ENCODE data around the gene USP33.
A peak's percentile ranks its signal among the peaks of the same experiment; 100 is the strongest.
"Not testable (repeated sequence)": the region's sequence is repeated elsewhere in the genome, so short reads cannot be mapped to it uniquely, and the experiment has no call there.

USP33 gene

GRCh38 chr1:77683160-77684148 is 76.2 kb downstream of the USP33 start:
- Histone ChIP-seq H3K27ac (ENCODE audit: insufficient read depth in 1 of 2, low read depth in 1 of 2, low read length in 2 of 2, poor library complexity in 1 of 2, severe bottlenecking in 2 of 2) (peak overlapping the region; percentile 51 to 98), H3K9me3 (ENCODE audit: control extremely low read depth in 1 of 5, control insufficient read depth in 4 of 5, insufficient read depth in 2 of 5, low read depth in 1 of 5, low read length in 4 of 5) (no peaks in the 10 kb centered on the region), H3K4me3 (ENCODE audit: control insufficient read depth in 1 of 7, extremely low read depth in 1 of 7, insufficient read depth in 4 of 7, low read depth in 2 of 7, low read length in 6 of 7) (peak overlapping the region; percentile 44 to 99 (median 98)), H3K36me3 (ENCODE audit: control insufficient read depth in 4 of 4, insufficient read depth in 4 of 4, low read length in 3 of 4) (no peaks in the 10 kb centered on the region), H3K27me3 (replicated peaks in 2 of 5; ENCODE audit: control insufficient read depth in 4 of 5, insufficient read depth in 5 of 5, low read length in 4 of 5) (no peaks in the 10 kb centered on the region), H3K4me1 (ENCODE audit: control extremely low read depth in 1 of 4, control insufficient read depth in 4 of 4, insufficient read depth in 4 of 4, low read length in 3 of 4) (peaks cover 8 to 36% (median 26%) of the 10 kb centered on the region in 4 experiments)
- ChIA-PET POLR2A (interaction anchor here (0.6 to 0.7 kb wide), 2 partner anchors 80 to 321 kb away, joined by 4 read pairs; partner anchors contain the start of gene DNAJB4), CTCF (interaction anchor here (0.6 to 1.9 kb wide), 10 partner anchors 10 to 557 kb away, joined by 3 to 7 read pairs (median 4); no protein-coding TSS in a partner anchor)
- peak; percentile 95 to 98 (median 96) for DNase-seq
- under 1% methylated on average over 45 of the region's 72 CpGs for WGBS (ENCODE audit: insufficient coverage)

GRCh38 chr1:77682460-77683159 is 77.0 kb downstream of the USP33 start, which contains the start of gene ZZZ3:
Gene ZZZ3 (minus strand): TSS chr1:77682658. CDS start chr1:77633354, 49,304 bp downstream.
- H3K9me3 ChIP-seq (ENCODE audit: control extremely low read depth in 1 of 5, control insufficient read depth in 4 of 5, insufficient read depth in 2 of 5, low read depth in 1 of 5, low read length in 4 of 5), result no peaks in the 10 kb centered on the region
- peak within 1 kb of the TSS; percentile 67 to 99 (median 98) for H3K4me3 ChIP-seq (ENCODE audit: control insufficient read depth in 1 of 7, extremely low read depth in 1 of 7, insufficient read depth in 4 of 7, low read depth in 2 of 7, low read length in 6 of 7)
- H3K4me1 ChIP-seq (ENCODE audit: control extremely low read depth in 1 of 4, control insufficient read depth in 4 of 4, insufficient read depth in 4 of 4, low read length in 3 of 4), result peaks cover 8 to 36% (median 26%) of the 10 kb centered on the region in 4 experiments
- POLR2A ChIA-PET, result interaction anchor here (0.6 to 0.7 kb wide), 4 partner anchors 25 to 322 kb away, joined by 3 to 4 read pairs (median 4); partner anchors contain the start of gene DNAJB4
- peak within 1 kb of the TSS; percentile 94 to 98 for H3K27ac ChIP-seq (ENCODE audit: insufficient read depth in 1 of 2, low read depth in 1 of 2, low read length in 2 of 2, poor library complexity in 1 of 2, severe bottlenecking in 2 of 2)
- CTCF ChIA-PET, result interaction anchor here (0.6 to 1.9 kb wide), 6 partner anchors 11 to 556 kb away, joined by 3 to 7 read pairs (median 5); no protein-coding TSS in a partner anchor
- no peaks in the 10 kb centered on the region for H3K36me3 ChIP-seq (ENCODE audit: control insufficient read depth in 4 of 4, insufficient read depth in 4 of 4, low read length in 3 of 4)
- DNase-seq, result peak; percentile 96 to 98 (median 97)
- under 1% methylated on average over 34 of the region's 56 CpGs for WGBS (ENCODE audit: insufficient coverage)
- no peaks in the 10 kb centered on the region for H3K27me3 ChIP-seq (replicated peaks in 2 of 5; ENCODE audit: control insufficient read depth in 4 of 5, insufficient read depth in 5 of 5, low read length in 4 of 5)

- ChIA-PET CTCF (interaction anchor here (1.0 kb wide), 1 partner anchor 22 kb away, joined by 3 read pairs; no protein-coding TSS in a partner anchor), POLR2A (no interaction called here)
- Histone ChIP-seq H3K27me3 (replicated peaks in 2 of 5; ENCODE audit: control insufficient read depth in 4 of 5, insufficient read depth in 5 of 5, low read length in 4 of 5) (no peaks in the 10 kb centered on the region), H3K4me3 (ENCODE audit: control insufficient read depth in 1 of 7, extremely low read depth in 1 of 7, insufficient read depth in 4 of 7, low read depth in 2 of 7, low read length in 6 of 7) (peak overlapping the region in 1 of 7 experiments; percentile 38), H3K4me1 (ENCODE audit: control extremely low read depth in 1 of 4, control insufficient read depth in 4 of 4, insufficient read depth in 4 of 4, low read length in 3 of 4) (peaks cover 8 to 36% (median 26%) of the 10 kb centered on the region in 4 experiments), H3K9me3 (ENCODE audit: control extremely low read depth in 1 of 5, control insufficient read depth in 4 of 5, insufficient read depth in 2 of 5, low read depth in 1 of 5, low read length in 4 of 5) (no peaks in the 10 kb centered on the region), H3K36me3 (ENCODE audit: control insufficient read depth in 4 of 4, insufficient read depth in 4 of 4, low read length in 3 of 4) (peaks cover 0 to 8% (median 2%) of the 10 kb centered on the region in 4 experiments), H3K27ac (ENCODE audit: insufficient read depth in 1 of 2, low read depth in 1 of 2, low read length in 2 of 2, poor library complexity in 1 of 2, severe bottlenecking in 2 of 2) (peak overlapping the region; percentile 2 to 12)
- DNase-seq, result no peak
- 94% methylated on average over 2 of the region's 2 CpGs for WGBS (ENCODE audit: insufficient coverage)
Observed at GRCh38 chr1:77680173-77680572, 79.5 kb downstream of the USP33 start.

- Histone ChIP-seq H3K4me3 (ENCODE audit: control insufficient read depth in 1 of 7, extremely low read depth in 1 of 7, insufficient read depth in 4 of 7, low read depth in 2 of 7, low read length in 6 of 7) (no peak overlapping the region), H3K9me3 (ENCODE audit: control extremely low read depth in 1 of 5, control insufficient read depth in 4 of 5, insufficient read depth in 2 of 5, low read depth in 1 of 5, low read length in 4 of 5) (no peaks in the 10 kb centered on the region), H3K27me3 (replicated peaks in 2 of 5; ENCODE audit: control insufficient read depth in 4 of 5, insufficient read depth in 5 of 5, low read length in 4 of 5) (no peaks in the 10 kb centered on the region), H3K36me3 (ENCODE audit: control insufficient read depth in 4 of 4, insufficient read depth in 4 of 4, low read length in 3 of 4) (peaks cover 0 to 9% (median 3%) of the 10 kb centered on the region in 4 experiments), H3K4me1 (ENCODE audit: control extremely low read depth in 1 of 4, control insufficient read depth in 4 of 4, insufficient read depth in 4 of 4, low read length in 3 of 4) (peaks cover 5 to 30% (median 18%) of the 10 kb centered on the region in 4 experiments), H3K27ac (ENCODE audit: insufficient read depth in 1 of 2, low read depth in 1 of 2, low read length in 2 of 2, poor library complexity in 1 of 2, severe bottlenecking in 2 of 2) (peak overlapping the region in 1 of 2 experiments; percentile 2)
- ChIA-PET CTCF (interaction anchor here (1.2 kb wide), 1 partner anchor 10 kb away, joined by 3 read pairs; no protein-coding TSS in a partner anchor), POLR2A (no interaction called here)
- no CpG with 5 or more reads among the region's 5 CpGs for WGBS (ENCODE audit: insufficient coverage)
- no peak for DNase-seq
Observed at GRCh38 chr1:77678660-77679610, 80.7 kb downstream of the USP33 start.

- H3K27me3 ChIP-seq (replicated peaks in 2 of 5; ENCODE audit: control insufficient read depth in 4 of 5, insufficient read depth in 5 of 5, low read length in 4 of 5); CTCF ChIA-PET; POLR2A ChIA-PET; H3K9me3 ChIP-seq (ENCODE audit: control extremely low read depth in 1 of 5, control insufficient read depth in 4 of 5, insufficient read depth in 2 of 5, low read depth in 1 of 5, low read length in 4 of 5); H3K4me3 ChIP-seq (ENCODE audit: control insufficient read depth in 1 of 7, extremely low read depth in 1 of 7, insufficient read depth in 4 of 7, low read depth in 2 of 7, low read length in 6 of 7); DNase-seq; H3K27ac ChIP-seq (ENCODE audit: insufficient read depth in 1 of 2, low read depth in 1 of 2, low read length in 2 of 2, poor library complexity in 1 of 2, severe bottlenecking in 2 of 2); H3K36me3 ChIP-seq (ENCODE audit: control insufficient read depth in 4 of 4, insufficient read depth in 4 of 4, low read length in 3 of 4): not testable (repeated sequence)
- H3K4me1 ChIP-seq (ENCODE audit: control extremely low read depth in 1 of 4, control insufficient read depth in 4 of 4, insufficient read depth in 4 of 4, low read length in 3 of 4), result peaks cover 0 to 15% (median 3%) of the 10 kb centered on the region in 4 experiments
- 100% methylated on average over 1 of the region's 3 CpGs for WGBS (ENCODE audit: insufficient coverage)
Observed at GRCh38 chr1:77674807-77675206, 84.8 kb downstream of the USP33 start.
